GM04503 (cell line): ENCODE measurements around the gene SEC31B.

Experiments
- DNase-seq: peaks from one replicate; pipeline ENCODE4 v3.0.0-alpha.2; 2012; ENCODE audit warnings: low read depth

SEC31B gene

GRCh38 chr10:100501423-100501822, 18.2 kb downstream of the SEC31B start:
- no peak for DNase-seq

- no peak for DNase-seq
Observed at GRCh38 chr10:100498059-100498458, 21.6 kb downstream of the SEC31B start.

- DNase-seq: no peak
Observed at GRCh38 chr10:100496567-100496966, 23.1 kb downstream of the SEC31B start.

GRCh38 chr10:100490531-100490930, 29.1 kb downstream of the SEC31B start:
- no peak for DNase-seq

- no peak for DNase-seq
Observed at GRCh38 chr10:100489396-100489795, 30.3 kb downstream of the SEC31B start.

GRCh38 chr10:100487529-100487928, 32.1 kb downstream of the SEC31B start:
- DNase-seq: no peak

GRCh38 chr10:100485801-100486495, 33.7 kb downstream of the SEC31B start:
- no peak for DNase-seq

GRCh38 chr10:100485366-100485765, 34.3 kb downstream of the SEC31B start:
- no peak for DNase-seq

GRCh38 chr10:100483876-100484666, 35.6 kb downstream of the SEC31B start:
- DNase-seq: no peak

- DNase-seq: no peak
Observed at GRCh38 chr10:100482834-100483185, 36.9 kb downstream of the SEC31B start.

- DNase-seq: no peak
Observed at GRCh38 chr10:100482181-100482833, 37.4 kb downstream of the SEC31B start.

- no peak for DNase-seq
Observed at GRCh38 chr10:100481462-100482081, 38.1 kb downstream of the SEC31B start.

- no peak for DNase-seq
Observed at GRCh38 chr10:100480002-100480401, 39.7 kb downstream of the SEC31B start.

GRCh38 chr10:100479037-100479436, 40.6 kb downstream of the SEC31B start:
- no peak for DNase-seq

GRCh38 chr10:100477970-100478369, 41.7 kb downstream of the SEC31B start:
- no peak for DNase-seq

GRCh38 chr10:100470367-100470766, 49.3 kb downstream of the SEC31B start:
- no peak for DNase-seq

GRCh38 chr10:100469756-100470155, 49.9 kb downstream of the SEC31B start:
- no peak for DNase-seq

GRCh38 chr10:100468978-100469377, 50.7 kb downstream of the SEC31B start:
- DNase-seq: no peak

- no peak for DNase-seq
Observed at GRCh38 chr10:100468322-100468721, 51.3 kb downstream of the SEC31B start.

GRCh38 chr10:100462709-100463108, 57.0 kb downstream of the SEC31B start, which contains the start of gene WNT8B:
Gene WNT8B (plus strand): TSS chr10:100463009. CDS start chr10:100463169, 160 bp downstream.
- no peak for DNase-seq

- no peak for DNase-seq
Observed at GRCh38 chr10:100448951-100449350, 70.7 kb downstream of the SEC31B start.

GRCh38 chr10:100447663-100448062, 72.0 kb downstream of the SEC31B start:
- DNase-seq: no peak
